ENCODE data around the gene GEMIN5. TPM values are rescaled to one million over a fixed set of nuclear protein-coding genes. Genes with fewer than 3 reads are reported as not detected.

GEMIN5 gene
- polyA plus RNA-seq, 1 of the 3 experiments (the other 2 are of a cell fraction) = 6.6 TPM

GRCh38 chr5:154898210-154898609 is 39.8 kb downstream of the GEMIN5 start:
- POLR2A ChIA-PET = no interaction called here
- no peaks in the 10 kb centered on the region for H4K20me1 ChIP-seq (ENCODE audit: insufficient read depth)

GRCh38 chr5:154896562-154897165 is 41.3 kb downstream of the GEMIN5 start:
- Histone ChIP-seq H3K9me3 (no peaks in the 10 kb centered on the region), H3K4me1 (ENCODE audit: control insufficient read depth in 1 of 2, insufficient read depth in 2 of 2, low read depth in 1 of 2, low read length in 1 of 2) (no peaks in the 10 kb centered on the region), H3K9me2 (no peaks in the 10 kb centered on the region), H3K9ac (no peak overlapping the region), H2AFZ (ENCODE audit: low read depth) (no peak overlapping the region), H3K27me3 (ENCODE audit: insufficient read depth) (no peaks in the 10 kb centered on the region), H3K27ac (ENCODE audit: low read depth in 2 of 2, low read length in 1 of 2) (no peak overlapping the region), H3K79me2 (ENCODE audit: insufficient read depth) (no peaks in the 10 kb centered on the region; the same call in 1 of the 2 replicates), H3F3A (replicated peaks; ENCODE audit: insufficient read depth) (no peaks in the 10 kb centered on the region), H3K4me3 (ENCODE audit: low read depth in 2 of 2, low read length in 1 of 2) (no peak overlapping the region), H3K36me3 (replicated peaks in 1 of 2; ENCODE audit: control insufficient read depth in 1 of 2, insufficient read depth in 2 of 2, low read length in 1 of 2) (peaks cover 64 to 82% of the 10 kb centered on the region in 2 experiments), H4K20me1 (ENCODE audit: insufficient read depth) (no peaks in the 10 kb centered on the region), H3K4me2 (no peak overlapping the region)
- ChIA-PET CTCF (interaction anchor here (1.2 kb wide), 1 partner anchor 36 kb away, joined by 4 read pairs; no protein-coding TSS in a partner anchor), POLR2A (no interaction called here)
- DNase-seq = no peak
- TF ChIP-seq CTCF (IDR thresholded peaks at IDR 0.05) (no peak), POLR2AphosphoS5 (IDR thresholded peaks at IDR 0.05; ENCODE audit: low read depth, low read length) (no peak), GABPA (IDR thresholded peaks at IDR 0.05; ENCODE audit: low read depth) (no peak), USF1 (IDR thresholded peaks at IDR 0.05; ENCODE audit: borderline replicate concordance, low read depth) (no peak), RXRA (IDR thresholded peaks at IDR 0.05; ENCODE audit: borderline replicate concordance, low read depth) (no peak), NFIC (IDR thresholded peaks at IDR 0.05; ENCODE audit: borderline replicate concordance) (no peak), FOXJ3 (CRISPR knock-in tag; IDR thresholded peaks at IDR 0.05) (no peak), GATA2 (CRISPR knock-in tag; IDR thresholded peaks at IDR 0.05) (no peak), USF2 (IDR thresholded peaks at IDR 0.05; ENCODE audit: borderline replicate concordance, low read depth, low read length) (no peak), ELF1 (IDR thresholded peaks at IDR 0.05) (no peak), IRF3 (IDR thresholded peaks at IDR 0.05; ENCODE audit: low read depth, low read length) (no peak)

More at GRCh38 chr5:154898210-154898609, 39.8 kb downstream of the GEMIN5 start:
- no peaks in the 10 kb centered on the region; the same call in 1 of the 2 replicates for H3K79me2 ChIP-seq (ENCODE audit: insufficient read depth)
- no peak for DNase-seq
- no peak for TF ChIP-seq GABPA (IDR thresholded peaks at IDR 0.05; ENCODE audit: low read depth)
- TF ChIP-seq EP300 (IDR thresholded peaks at IDR 0.05; ENCODE audit: borderline replicate concordance in 1 of 2, low read depth in 1 of 2, low read length in 1 of 2) = no peak
- TF ChIP-seq MXI1 (IDR thresholded peaks at IDR 0.05; ENCODE audit: low read depth, low read length) = no peak
- no peak for TF ChIP-seq USF1 (IDR thresholded peaks at IDR 0.05; ENCODE audit: borderline replicate concordance, low read depth)
- no peak for TF ChIP-seq JUND (IDR thresholded peaks at IDR 0.05)
- no peak for TF ChIP-seq TEAD4 (IDR thresholded peaks at IDR 0.05; ENCODE audit: borderline replicate concordance, insufficient read depth)
- no peak for TF ChIP-seq USF2 (IDR thresholded peaks at IDR 0.05; ENCODE audit: borderline replicate concordance, low read depth, low read length)
- no peak for TF ChIP-seq RXRA (IDR thresholded peaks at IDR 0.05; ENCODE audit: borderline replicate concordance, low read depth)
- no peak for TF ChIP-seq ELF1 (IDR thresholded peaks at IDR 0.05)
- no peak for TF ChIP-seq FOXM1 (IDR thresholded peaks at IDR 0.05; ENCODE audit: low read depth)
- no peak for TF ChIP-seq RAD21 (IDR thresholded peaks at IDR 0.05; ENCODE audit: low read length)
- no peak for TF ChIP-seq POLR2AphosphoS5 (IDR thresholded peaks at IDR 0.05; ENCODE audit: low read depth, low read length)
- TF ChIP-seq NRF1 (IDR thresholded peaks at IDR 0.05; ENCODE audit: low read depth, low read length) = no peak
- TF ChIP-seq RFX5 (IDR thresholded peaks at IDR 0.05; ENCODE audit: low read length) = no peak
- TF ChIP-seq YY1 (IDR thresholded peaks at IDR 0.05; ENCODE audit: low read depth) = no peak
- no peak for TF ChIP-seq SIN3A (IDR thresholded peaks at IDR 0.05; ENCODE audit: borderline replicate concordance, low read depth, low read length)
- no peak for TF ChIP-seq CHD2 (IDR thresholded peaks at IDR 0.05; ENCODE audit: low read length, partially characterized antibody)
- TF ChIP-seq GATA2 (CRISPR knock-in tag; IDR thresholded peaks at IDR 0.05) = no peak
- no peak for TF ChIP-seq FOXJ3 (CRISPR knock-in tag; IDR thresholded peaks at IDR 0.05)
- CTCF ChIA-PET = no interaction called here
- no peaks in the 10 kb centered on the region for H3F3A ChIP-seq (replicated peaks; ENCODE audit: insufficient read depth)
- no peaks in the 10 kb centered on the region for H3K27me3 ChIP-seq (ENCODE audit: insufficient read depth)
- H3K9me2 ChIP-seq = no peaks in the 10 kb centered on the region
- H3K27ac ChIP-seq (ENCODE audit: low read depth in 2 of 2, low read length in 1 of 2) = no peak overlapping the region
- WGBS (ENCODE audit: low lambda C conversion rate) = 97% methylated on average over 4 of the region's 4 CpGs
- no peaks in the 10 kb centered on the region for H3K4me1 ChIP-seq (ENCODE audit: control insufficient read depth in 1 of 2, insufficient read depth in 2 of 2, low read depth in 1 of 2, low read length in 1 of 2)
- no peak overlapping the region for H3K4me2 ChIP-seq
- no peak overlapping the region for H3K9ac ChIP-seq
- peaks cover 68 to 84% of the 10 kb centered on the region in 2 experiments for H3K36me3 ChIP-seq (replicated peaks in 1 of 2; ENCODE audit: control insufficient read depth in 1 of 2, insufficient read depth in 2 of 2, low read length in 1 of 2)
- H2AFZ ChIP-seq (ENCODE audit: low read depth) = no peak overlapping the region
- no peak overlapping the region for H3K4me3 ChIP-seq (ENCODE audit: low read depth in 2 of 2, low read length in 1 of 2)
- no peaks in the 10 kb centered on the region for H3K9me3 ChIP-seq
